ENCODE measurements around the gene SIRPG. TPM values are rescaled to one million over a fixed set of nuclear protein-coding genes. Genes with fewer than 3 reads are reported as not detected.

Gene SIRPG
- total and polyA plus RNA-seq, 10 of the 15 experiments (the other 5 are each of a cell fraction or from before 2014, with no cell fraction given) = 1.1 to 13.0 (median 4.1) TPM

GRCh38 chr20:1627200-1627550, 30.4 kb downstream of the SIRPG start:
- H3K4me2 ChIP-seq (ENCODE audit: control insufficient read depth, insufficient read depth) = no peak overlapping the region
- RAD21 ChIA-PET (ENCODE audit: unreplicated experiment) = interaction anchor here (0.7 to 1.3 kb wide), 3 partner anchors 9 to 38 kb away, joined by 3 to 4 read pairs (median 3); no protein-coding TSS in a partner anchor
- no peak overlapping the region for H3K4me3 ChIP-seq
- intact Hi-C loops (cut with micrococcal nuclease; ENCODE audit: unreplicated experiment) = no loop called here
- ATAC-seq = peak; percentile 4; the same call in 1 of the 3 replicates
- no peak for FAIRE-seq
- H3K27ac ChIP-seq (ENCODE audit: control insufficient read depth, insufficient read depth) = no peak overlapping the region
- H2AFZ ChIP-seq (ENCODE audit: control insufficient read depth, low read depth, low read length) = no peak overlapping the region
- H3K79me2 ChIP-seq (ENCODE audit: control insufficient read depth, insufficient read depth, low read length) = no peaks in the 10 kb centered on the region; the same call in 1 of the 2 replicates
- no peaks in the 10 kb centered on the region for H3K27me3 ChIP-seq (replicated peaks in 1 of 2; ENCODE audit: control insufficient read depth in 2 of 2, insufficient read depth in 2 of 2, low read length in 1 of 2)
- no peak overlapping the region for H3K9ac ChIP-seq (ENCODE audit: control insufficient read depth, insufficient read depth, low read length)
- H3K36me3 ChIP-seq (ENCODE audit: control insufficient read depth in 2 of 2, insufficient read depth in 2 of 2, low read length in 1 of 2) = no peaks in the 10 kb centered on the region
- peaks cover 21% of the 10 kb centered on the region for H3K4me1 ChIP-seq (ENCODE audit: control insufficient read depth, insufficient read depth, low read length)
- POLR2A ChIA-PET = no interaction called here
- no peak for DNase-seq (ENCODE audit: low read depth, low spot score)
- TF ChIP-seq RAD51 (IDR thresholded peaks at IDR 0.05) (no peak), NFIC (IDR thresholded peaks at IDR 0.05; ENCODE audit: low read depth, low read length) (0 out of 2 replicates have a peak, but pooled peaks have one; percentile 11)
- 0% methylated on average over 2 of the region's 2 CpGs for WGBS (ENCODE audit: insufficient coverage, insufficient replicate concordance, low lambda C conversion rate, missing lambda C conversion rate)
- no peaks in the 10 kb centered on the region for H3K9me3 ChIP-seq (replicated peaks; ENCODE audit: control insufficient read depth, insufficient read depth, low read length)
- CTCF ChIA-PET = interaction anchor here (1.3 kb wide), 1 partner anchor 33 kb away, joined by 3 read pairs; no protein-coding TSS in a partner anchor
- H4K20me1 ChIP-seq (ENCODE audit: control insufficient read depth, insufficient read depth) = no peaks in the 10 kb centered on the region
- no TSS peak for BruUV-seq (replicated peaks)
- in situ Hi-C loops (cut with MboI) = no loop called here
- SMC1A ChIA-PET (ENCODE audit: uncharacterized antibody, unreplicated experiment) = interaction anchor here (1.0 kb wide), 1 partner anchor 43 kb away, joined by 3 read pairs; no protein-coding TSS in a partner anchor

- WGBS (ENCODE audit: insufficient coverage, insufficient replicate concordance, low lambda C conversion rate, missing lambda C conversion rate) = 15% methylated on average over 3 of the region's 3 CpGs
- H3K27ac ChIP-seq (ENCODE audit: control insufficient read depth, insufficient read depth) = no peak overlapping the region
- CTCF ChIA-PET = interaction anchor here (1.3 kb wide), 1 partner anchor 34 kb away, joined by 3 read pairs; no protein-coding TSS in a partner anchor
- TF ChIP-seq, protein P1, sequence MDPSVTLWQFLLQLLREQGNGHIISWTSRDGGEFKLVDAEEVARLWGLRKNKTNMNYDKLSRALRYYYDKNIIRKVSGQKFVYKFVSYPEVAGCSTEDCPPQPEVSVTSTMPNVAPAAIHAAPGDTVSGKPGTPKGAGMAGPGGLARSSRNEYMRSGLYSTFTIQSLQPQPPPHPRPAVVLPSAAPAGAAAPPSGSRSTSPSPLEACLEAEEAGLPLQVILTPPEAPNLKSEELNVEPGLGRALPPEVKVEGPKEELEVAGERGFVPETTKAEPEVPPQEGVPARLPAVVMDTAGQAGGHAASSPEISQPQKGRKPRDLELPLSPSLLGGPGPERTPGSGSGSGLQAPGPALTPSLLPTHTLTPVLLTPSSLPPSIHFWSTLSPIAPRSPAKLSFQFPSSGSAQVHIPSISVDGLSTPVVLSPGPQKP (IDR thresholded peaks at IDR 0.05; ENCODE audit: low read depth, low read length) = no peak
- TF ChIP-seq USF1 (IDR thresholded peaks at IDR 0.05; ENCODE audit: borderline replicate concordance, extremely low read length, insufficient read depth, low read depth, low read length) (no peak), SMC3 (IDR thresholded peaks at IDR 0.05; ENCODE audit: borderline replicate concordance, low read length) (no peak), IKZF2 (IDR thresholded peaks at IDR 0.05) (peak; percentile 28 to 31; a peak in 1 of 4 replicates), FOS (IDR thresholded peaks at IDR 0.05; ENCODE audit: borderline replicate concordance, extremely low read depth, insufficient read length) (no peak), SUZ12 (IDR thresholded peaks at IDR 0.05; ENCODE audit: unreplicated experiment) (no peak), ESRRA (IDR thresholded peaks at IDR 0.05; ENCODE audit: low read length) (no peak), RELB (IDR thresholded peaks at IDR 0.05; ENCODE audit: low read depth) (0 out of 2 replicates have a peak, but pooled peaks have one; percentile 38), TARDBP (IDR thresholded peaks at IDR 0.05; ENCODE audit: borderline replicate concordance) (no peak), RELA (IDR thresholded peaks at IDR 0.05; ENCODE audit: borderline replicate concordance, partially characterized antibody) (no peak), TAF1 (IDR thresholded peaks at IDR 0.05; ENCODE audit: borderline replicate concordance, low read depth, low read length) (no peak)
Observed at GRCh38 chr20:1626528-1627199, 30.9 kb downstream of the SIRPG start.

More at GRCh38 chr20:1626528-1627199, 30.9 kb downstream of the SIRPG start:
- Histone ChIP-seq H3K4me3 (no peak overlapping the region), H3K4me1 (ENCODE audit: control insufficient read depth, insufficient read depth, low read length) (peaks cover 18% of the 10 kb centered on the region), H3K36me3 (ENCODE audit: control insufficient read depth in 2 of 2, insufficient read depth in 2 of 2, low read length in 1 of 2) (no peaks in the 10 kb centered on the region), H2AFZ (ENCODE audit: control insufficient read depth, low read depth, low read length) (no peak overlapping the region), H3K27me3 (replicated peaks in 1 of 2; ENCODE audit: control insufficient read depth in 2 of 2, insufficient read depth in 2 of 2, low read length in 1 of 2) (no peaks in the 10 kb centered on the region), H4K20me1 (ENCODE audit: control insufficient read depth, insufficient read depth) (no peaks in the 10 kb centered on the region), H3K9me3 (replicated peaks; ENCODE audit: control insufficient read depth, insufficient read depth, low read length) (no peaks in the 10 kb centered on the region; the same call in 2 of the 3 replicates), H3K9ac (ENCODE audit: control insufficient read depth, insufficient read depth, low read length) (no peak overlapping the region), H3K79me2 (ENCODE audit: control insufficient read depth, insufficient read depth, low read length) (no peaks in the 10 kb centered on the region; the same call in 1 of the 2 replicates), H3K4me2 (ENCODE audit: control insufficient read depth, insufficient read depth) (no peak overlapping the region)
- no peak for DNase-seq (ENCODE audit: low read depth, low spot score)
- ATAC-seq = peak; percentile 63
- intact Hi-C loops (cut with micrococcal nuclease; ENCODE audit: unreplicated experiment) = no loop called here
- POLR2A ChIA-PET = no interaction called here
- in situ Hi-C loops (cut with MboI) = no loop called here
- SMC1A ChIA-PET (ENCODE audit: uncharacterized antibody, unreplicated experiment) = interaction anchor here (1.0 to 1.4 kb wide), 2 partner anchors 38 to 44 kb away, joined by 3 read pairs; no protein-coding TSS in a partner anchor
- RAD21 ChIA-PET (ENCODE audit: unreplicated experiment) = interaction anchor here (0.7 to 1.3 kb wide), 3 partner anchors 8 to 39 kb away, joined by 3 to 4 read pairs (median 3); no protein-coding TSS in a partner anchor
- FAIRE-seq = no peak
- no TSS peak for BruUV-seq (replicated peaks)

Measured in GM12878 (cell line).